ENCODE data around the gene SNCB.
"Not testable (repeated sequence)": the region's sequence is repeated elsewhere in the genome, so short reads cannot be mapped to it uniquely, and the experiment has no call there.

Gene SNCB

DNA sequence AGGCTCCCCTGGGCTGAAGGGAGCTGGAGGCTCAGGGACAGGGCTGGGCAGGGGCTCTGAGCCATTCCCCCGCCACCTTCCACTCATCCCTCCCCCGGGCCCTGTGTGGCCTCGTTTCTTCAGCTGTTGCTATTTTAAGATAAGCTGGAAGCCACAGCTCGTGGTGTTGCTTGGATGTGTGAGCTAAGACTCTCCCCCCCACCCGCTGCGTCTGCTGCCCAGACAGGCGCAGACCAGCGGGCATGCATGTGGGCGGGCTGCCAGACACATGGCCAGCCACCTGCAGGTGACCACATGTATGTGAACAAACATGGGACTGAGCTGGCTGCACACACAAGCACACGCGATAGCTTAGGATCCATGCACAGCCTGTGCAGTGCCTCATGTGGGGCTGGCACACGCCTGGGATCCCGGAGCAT is 8.7 kb downstream of the SNCB start:
- DNase-seq: peak in 1 of 2 donors; percentile 11

GRCh38 chr5:176620333-176620981 is 9.9 kb downstream of the SNCB start:
- peak; percentile 28 to 55 for DNase-seq

DNA sequence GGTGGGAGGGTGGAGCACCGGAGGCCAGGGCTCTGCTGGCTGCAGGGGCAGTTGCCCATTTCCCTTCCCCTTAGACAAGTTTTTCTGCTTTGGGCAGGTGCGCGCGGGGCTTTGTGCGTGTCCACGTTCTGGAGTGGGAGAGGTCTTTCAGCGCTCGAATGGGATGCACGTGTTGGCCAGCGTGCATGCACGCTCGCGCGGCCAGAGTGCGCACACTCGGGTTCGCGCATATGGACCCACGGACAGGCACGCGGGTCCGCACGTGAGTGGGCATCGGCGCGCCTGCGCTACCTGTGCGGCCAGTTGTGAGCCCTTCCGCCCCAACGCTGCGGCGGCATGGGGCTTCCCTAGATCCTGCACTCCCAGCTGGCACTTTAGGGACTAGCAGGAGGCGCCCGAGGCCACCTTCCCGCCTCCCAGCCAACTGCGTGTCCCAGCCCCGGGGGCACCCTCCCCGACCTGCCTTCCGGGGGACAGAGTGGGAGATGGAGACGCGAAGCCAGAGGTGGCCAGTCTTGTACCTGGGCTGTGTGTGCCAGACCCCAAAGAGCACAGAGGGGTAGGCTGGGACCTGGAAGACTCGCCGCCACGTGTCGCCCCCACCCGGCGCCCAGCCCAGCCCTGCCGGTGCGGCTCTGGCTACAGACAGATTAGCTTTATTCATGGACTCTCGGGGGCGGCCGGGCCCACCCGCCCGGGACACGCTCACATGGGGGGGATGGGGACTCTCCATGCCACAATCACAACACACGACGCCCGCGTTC is 10.6 kb downstream of the SNCB start:
- no peak for DNase-seq

- peak; percentile 32 to 33 for DNase-seq
Measured at GRCh38 chr5:176619203-176619568, 11.1 kb downstream of the SNCB start.

DNA sequence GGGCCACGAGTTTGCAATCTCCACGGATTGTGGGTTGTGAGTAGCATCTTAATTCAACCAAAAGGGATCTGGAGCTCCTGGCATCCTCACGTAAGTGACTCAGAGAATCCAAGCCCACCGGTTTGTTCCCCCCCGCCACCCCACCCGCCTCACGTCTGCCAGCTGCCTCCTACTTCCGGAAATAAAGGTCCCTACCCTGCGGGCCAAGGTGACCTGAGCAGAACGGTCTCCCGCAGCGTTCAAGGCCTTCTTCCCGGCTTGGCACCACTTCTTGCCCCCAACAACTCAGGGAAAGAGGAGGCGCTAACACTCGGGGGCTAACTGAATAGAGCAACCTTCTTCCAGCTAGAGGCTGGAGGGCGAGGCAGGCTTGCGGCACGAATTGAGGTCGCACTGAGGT is 11.6 kb downstream of the SNCB start:
- DNase-seq: no peak

DNA sequence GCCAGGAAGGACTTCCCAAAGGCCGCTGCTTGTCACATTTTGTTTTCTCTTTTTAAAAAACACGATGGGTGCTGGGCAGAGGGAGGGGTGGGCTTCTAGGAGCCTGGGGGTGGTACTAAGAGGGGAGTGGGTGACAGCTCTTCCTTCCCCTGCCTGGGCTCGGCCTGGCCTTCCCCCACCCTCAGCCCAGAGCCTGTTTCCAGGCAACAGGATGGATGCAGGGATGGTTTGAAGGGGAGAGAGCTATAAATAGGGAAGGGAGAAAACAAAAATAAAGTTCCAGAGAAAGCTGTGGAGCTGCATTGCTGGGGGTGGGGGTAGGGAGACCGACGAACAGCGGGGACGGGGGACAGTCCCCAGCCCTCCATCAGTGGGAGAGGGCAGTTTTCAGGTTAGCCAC is 13.8 kb downstream of the SNCB start:
- DNase-seq: no peak

GRCh38 chr5:176614805-176615478 is 15.4 kb downstream of the SNCB start:
- no peak for DNase-seq

DNA sequence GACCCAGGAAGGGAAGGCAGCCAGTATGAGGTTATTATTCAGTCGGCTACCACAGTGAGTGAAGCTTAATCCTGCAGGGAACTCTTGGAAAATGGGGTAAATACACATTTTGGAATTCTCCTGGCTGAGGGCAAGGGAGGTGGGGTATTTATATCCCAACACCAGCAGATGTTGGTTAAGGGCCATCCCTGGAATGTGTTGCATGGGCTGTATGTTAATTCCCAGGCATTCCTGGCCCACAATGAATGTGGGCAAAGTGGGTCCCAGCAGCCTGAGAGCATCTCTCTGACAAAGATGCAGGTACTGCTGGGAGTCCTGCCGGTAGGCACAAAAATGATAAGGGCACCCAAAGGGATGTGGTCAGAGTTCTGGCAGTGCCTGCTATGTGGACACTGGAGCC is 17.5 kb downstream of the SNCB start:
- DNase-seq: no peak

DNA sequence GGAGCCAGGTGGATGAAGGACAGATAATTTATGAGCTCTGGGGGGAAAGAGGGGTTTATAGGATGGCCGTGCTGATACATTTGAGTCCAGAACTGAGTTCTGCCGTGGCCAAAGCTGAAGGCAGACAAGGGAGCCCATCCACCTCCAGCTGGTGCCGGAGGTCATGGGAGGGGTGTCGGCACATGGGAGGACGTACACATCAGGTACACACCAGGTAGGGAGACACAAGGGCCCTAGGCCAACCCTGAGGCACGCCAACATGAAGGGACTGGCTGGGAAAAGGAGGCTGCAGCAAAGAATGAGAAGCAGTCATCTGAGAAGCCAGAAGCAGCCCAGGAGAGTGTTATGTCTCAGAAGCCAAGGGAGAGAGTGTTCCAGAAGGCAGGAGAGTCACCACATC is 18.3 kb downstream of the SNCB start:
- DNase-seq: no peak

GRCh38 chr5:176611435-176611834 is 18.9 kb downstream of the SNCB start:
- DNase-seq: peak; percentile 71 to 81

DNA sequence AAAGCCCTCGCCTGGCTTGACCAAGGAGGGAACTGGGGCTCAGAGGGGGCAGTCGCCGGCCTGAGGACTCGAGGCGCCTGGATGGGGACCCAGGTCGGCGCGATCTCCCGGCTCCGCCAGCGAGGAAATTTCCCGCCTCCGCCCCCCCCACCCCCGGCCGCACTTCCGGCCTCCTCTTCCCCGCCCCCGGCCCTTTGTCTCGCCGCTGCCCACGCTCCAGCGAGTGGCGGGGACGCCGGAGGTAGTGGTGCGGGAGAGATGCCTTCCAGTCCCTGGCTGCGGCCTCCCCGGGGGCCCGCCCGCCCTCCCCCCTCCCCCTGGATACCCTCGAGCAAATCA is 19.9 kb downstream of the SNCB start:
- no peak for DNase-seq

GRCh38 chr5:176609724-176610434 is 20.5 kb downstream of the SNCB start, which contains the start of gene GPRIN1:
TSS of gene GPRIN1 (minus strand) at chr5:176610156. CDS start at chr5:176599834, 10,322 bp downstream.
- DNase-seq: peak; percentile 26 to 48

DNA sequence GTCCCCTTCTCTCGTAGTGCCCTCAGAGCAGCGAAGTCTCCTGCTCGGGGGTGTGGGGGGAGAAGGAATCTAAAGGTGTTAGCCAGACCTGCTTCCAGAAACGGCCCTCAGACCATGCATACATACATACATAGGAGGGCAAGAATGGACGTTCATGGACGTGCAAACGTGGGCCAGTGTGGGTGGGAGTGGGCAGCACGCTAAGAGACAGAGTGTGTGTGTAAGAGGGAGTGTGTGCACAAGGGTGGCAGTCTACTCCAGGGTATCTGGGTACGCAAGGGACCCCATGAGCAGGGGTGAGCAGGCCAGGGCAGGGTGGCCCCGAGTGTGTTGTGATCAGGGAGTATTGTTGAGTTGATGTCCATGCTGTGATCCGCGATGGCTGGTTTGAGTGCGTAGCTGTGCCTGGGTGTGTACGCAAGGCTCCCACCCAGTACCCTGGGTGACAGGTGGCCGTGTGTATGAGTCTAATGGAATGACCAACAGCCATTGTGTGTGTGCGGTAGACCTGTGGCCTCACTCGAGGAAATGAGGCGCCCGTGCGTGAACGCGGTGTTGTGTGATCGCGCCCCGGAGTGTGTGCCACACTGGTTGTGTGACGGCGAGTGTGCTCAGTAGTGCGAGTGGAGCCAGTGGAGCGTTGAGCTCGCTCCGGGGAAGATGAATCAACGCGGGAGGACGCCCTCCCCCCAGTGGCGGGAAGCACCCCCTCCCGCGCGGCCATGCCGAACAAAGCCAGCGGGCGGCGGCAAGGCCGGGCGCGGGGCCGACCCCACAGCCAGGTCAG is 21.2 kb downstream of the SNCB start:
- DNase-seq: no peak

DNA sequence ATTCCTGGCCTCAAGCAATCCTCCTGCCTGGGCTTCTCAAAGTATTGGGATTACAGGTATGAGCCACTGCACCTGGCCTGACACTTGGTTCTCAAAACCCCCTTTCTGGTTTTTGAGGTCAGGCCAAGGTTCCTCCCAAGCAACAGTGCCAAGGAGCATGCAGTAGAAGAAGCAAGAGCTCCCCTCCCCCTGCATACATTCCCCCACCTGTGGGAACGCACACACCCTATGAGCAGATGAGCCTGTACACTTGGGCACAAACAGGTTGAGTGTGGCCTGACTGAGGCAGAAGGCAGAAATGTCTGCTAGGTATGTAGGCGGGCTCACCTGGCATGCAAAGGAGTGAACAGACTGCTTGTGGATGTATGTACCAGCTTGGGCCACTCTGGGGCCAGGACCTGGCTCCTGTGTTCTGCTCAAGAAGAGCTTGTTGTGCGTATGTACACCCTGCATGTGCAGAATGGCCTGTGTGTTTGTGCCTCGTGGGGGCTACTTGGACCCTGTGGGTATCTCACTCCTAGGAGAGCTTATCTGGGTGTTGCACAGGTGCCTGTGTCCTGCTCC is 22.1 kb downstream of the SNCB start:
- DNase-seq: no peak

DNA sequence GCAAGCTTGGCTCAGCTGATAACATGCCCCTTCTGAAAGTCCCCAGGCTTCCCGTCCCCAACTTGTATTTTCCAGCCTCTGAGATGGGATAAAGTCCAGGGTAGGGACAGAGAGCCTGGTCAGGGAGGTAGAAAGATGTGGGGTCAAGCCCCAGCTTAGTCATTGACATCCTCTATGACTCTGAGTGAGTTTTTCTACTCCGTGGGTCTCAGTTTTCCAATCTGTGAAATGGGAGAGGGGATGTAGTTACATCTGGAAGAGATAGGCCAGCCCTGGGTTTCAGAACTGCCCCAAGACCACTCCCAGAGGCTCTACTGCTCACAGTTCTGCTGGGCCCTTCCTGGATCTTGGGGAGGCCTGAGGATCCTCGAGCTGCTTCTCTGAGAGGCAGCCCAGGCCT is 23.5 kb downstream of the SNCB start:
- DNase-seq: no peak

- no peak for DNase-seq
Measured at GRCh38 chr5:176606032-176606431, 24.3 kb downstream of the SNCB start.

- DNase-seq: no peak
Measured at GRCh38 chr5:176603091-176603490, 27.2 kb downstream of the SNCB start.

- no peak for DNase-seq
Measured at GRCh38 chr5:176601901-176602482, 28.3 kb downstream of the SNCB start.

- DNase-seq: not testable (repeated sequence)
Measured at GRCh38 chr5:176599749-176600430, 30.4 kb downstream of the SNCB start.

- no peak for DNase-seq
Measured at GRCh38 chr5:176597417-176598389, 32.6 kb downstream of the SNCB start.
